HG02981 (cell line): ENCODE results near the gene KCTD16.

Experiments used
- ATAC-seq: cut with Tn5 transposase; IDR thresholded peaks from one replicate; pipeline ENCODE4 v1.9.1; 2021; ENCODE audit warnings: mild to moderate bottlenecking, moderate library complexity; ENCODE audit not compliant: unreplicated experiment

Gene KCTD16

GRCh38 chr5:144391044-144391443, 220.4 kb downstream of the KCTD16 start:
- ATAC-seq = no peak

GRCh38 chr5:144393641-144394435, 223.2 kb downstream of the KCTD16 start:
- no peak for ATAC-seq

- ATAC-seq = peak; percentile 62
Measured at GRCh38 chr5:144395704-144396103, 225.0 kb downstream of the KCTD16 start.

- ATAC-seq = no peak
Measured at GRCh38 chr5:144403058-144403457, 232.4 kb downstream of the KCTD16 start.

GRCh38 chr5:144403817-144404420, 233.2 kb downstream of the KCTD16 start:
- no peak for ATAC-seq

- no peak for ATAC-seq
Measured at GRCh38 chr5:144404672-144405071, 234.0 kb downstream of the KCTD16 start.

- ATAC-seq = no peak
Measured at GRCh38 chr5:144405991-144406390, 235.3 kb downstream of the KCTD16 start.

- no peak for ATAC-seq
Measured at GRCh38 chr5:144406442-144406841, 235.8 kb downstream of the KCTD16 start.

- ATAC-seq = no peak
Measured at GRCh38 chr5:144414202-144415029, 243.7 kb downstream of the KCTD16 start.

- ATAC-seq = no peak
Measured at GRCh38 chr5:144416196-144416595, 245.5 kb downstream of the KCTD16 start.

- no peak for ATAC-seq
Measured at GRCh38 chr5:144418719-144419118, 248.0 kb downstream of the KCTD16 start.

- ATAC-seq = no peak
Measured at GRCh38 chr5:144421411-144421810, 250.7 kb downstream of the KCTD16 start.

GRCh38 chr5:144422018-144422727, 251.5 kb downstream of the KCTD16 start:
- ATAC-seq = no peak

- ATAC-seq = no peak
Measured at GRCh38 chr5:144427866-144428265, 257.2 kb downstream of the KCTD16 start.

- no peak for ATAC-seq
Measured at GRCh38 chr5:144428326-144428725, 257.7 kb downstream of the KCTD16 start.

- ATAC-seq = no peak
Measured at GRCh38 chr5:144429405-144429804, 258.7 kb downstream of the KCTD16 start.

- no peak for ATAC-seq
Measured at GRCh38 chr5:144429905-144430304, 259.2 kb downstream of the KCTD16 start.

- ATAC-seq = no peak
Measured at GRCh38 chr5:144433140-144433822, 262.6 kb downstream of the KCTD16 start.

- ATAC-seq = no peak
Measured at GRCh38 chr5:144433893-144434292, 263.2 kb downstream of the KCTD16 start.

GRCh38 chr5:144436007-144436406, 265.3 kb downstream of the KCTD16 start:
- no peak for ATAC-seq
